HG02763 (cell line): ENCODE results near the gene TMEM145.
"Not testable (repeated sequence)": the region's sequence is repeated elsewhere in the genome, so short reads cannot be mapped to it uniquely, and the experiment has no call there.

Experiments used
- ATAC-seq: cut with Tn5 transposase; IDR thresholded peaks from one replicate; pipeline ENCODE4 v1.9.1; 2021; ENCODE audit warnings: mild to moderate bottlenecking, moderate library complexity; ENCODE audit not compliant: unreplicated experiment

The TMEM145 gene

DNA sequence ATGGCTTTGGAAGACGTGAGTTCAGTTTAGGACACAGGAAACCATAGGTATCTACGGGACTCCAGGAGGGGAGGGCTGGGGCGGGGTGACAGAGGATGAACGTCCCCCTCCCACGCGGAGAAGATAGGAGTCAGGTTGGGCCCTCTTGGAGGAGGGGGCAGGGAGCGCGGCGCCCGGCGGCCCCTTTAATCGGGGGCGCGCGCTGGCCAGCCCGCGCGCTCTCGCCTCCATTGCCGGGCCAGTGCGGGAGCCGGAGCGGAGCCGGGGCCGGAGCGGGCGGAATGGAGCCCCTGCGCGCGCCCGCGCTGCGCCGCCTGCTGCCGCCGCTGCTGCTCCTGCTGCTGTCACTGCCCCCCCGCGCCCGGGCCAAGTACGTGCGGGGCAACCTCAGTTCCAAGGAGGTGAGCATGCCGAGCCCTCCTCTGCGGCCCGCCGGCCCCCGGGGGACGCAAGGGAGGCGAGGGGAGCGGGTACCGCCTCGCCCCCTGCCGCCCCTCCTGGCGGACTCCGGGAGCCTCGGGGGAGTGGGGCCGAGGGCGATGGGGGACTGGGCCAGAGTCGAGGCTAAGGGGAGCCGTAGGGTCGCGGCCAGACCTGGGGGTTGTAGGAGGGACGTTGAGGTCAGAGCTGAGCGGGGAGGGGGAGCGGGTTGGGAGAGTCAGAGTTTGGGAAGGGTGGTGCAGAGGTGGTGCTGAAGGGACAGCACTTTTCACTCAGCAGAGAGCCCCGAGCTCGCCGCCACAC lies at the start of gene TMEM145:
TSS of gene TMEM145 (plus strand) at position 214 of the 744 bp plus-strand sequence. CDS start at position 282, 68 bp downstream.
- ATAC-seq, result no peak

DNA sequence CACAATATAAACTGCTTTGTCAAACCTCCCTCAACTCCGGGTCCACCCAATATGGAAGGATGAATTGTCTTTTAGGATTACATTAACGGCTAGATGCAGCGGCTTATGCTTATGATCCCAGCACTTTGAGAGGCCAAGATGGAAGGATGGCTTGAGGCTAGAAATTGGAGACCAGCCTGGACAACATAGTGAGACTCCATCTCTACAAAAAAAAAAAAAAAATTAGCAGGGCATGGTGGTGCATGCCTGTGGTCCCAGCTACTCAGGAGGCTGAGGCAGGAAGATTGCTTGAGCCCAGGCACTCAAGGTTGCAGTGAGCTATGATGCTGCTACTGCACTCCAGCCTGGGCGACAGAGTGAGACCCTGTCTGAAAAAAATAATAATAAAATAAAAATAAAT lies 47.0 kb upstream of the TMEM145 start:
- not testable (repeated sequence) for ATAC-seq

DNA sequence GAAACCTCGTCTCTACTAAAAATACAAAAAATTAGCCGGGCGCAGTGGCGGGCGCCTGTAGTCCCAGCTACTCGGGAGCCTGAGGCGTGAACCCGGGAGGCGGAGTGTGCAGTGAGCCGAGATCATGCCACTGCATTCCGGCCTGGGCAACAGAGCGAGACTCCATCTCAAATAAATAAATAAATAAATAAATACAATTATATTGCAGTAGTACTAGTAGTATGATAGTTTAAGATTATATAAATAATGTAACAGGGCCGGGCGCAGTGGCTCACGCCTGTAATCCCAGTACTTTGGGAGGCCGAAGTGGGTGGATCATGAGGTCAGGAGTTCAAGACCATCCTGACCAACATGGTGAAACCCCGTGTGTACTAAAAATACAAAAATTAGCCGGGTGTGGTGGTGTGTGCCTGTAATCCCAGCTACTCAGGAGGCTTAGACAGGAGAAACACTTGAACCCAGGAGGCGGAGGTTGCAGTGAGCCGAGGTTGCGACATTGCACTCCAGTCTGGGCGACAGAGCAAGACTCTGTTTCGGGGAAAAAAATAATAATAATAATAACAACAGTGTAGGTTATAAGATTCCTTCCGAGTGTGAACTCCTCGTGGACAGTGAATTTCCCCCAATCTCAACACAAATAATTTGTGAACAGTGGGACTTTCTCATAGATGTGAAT lies 46.0 kb upstream of the TMEM145 start:
- not testable (repeated sequence) for ATAC-seq

DNA sequence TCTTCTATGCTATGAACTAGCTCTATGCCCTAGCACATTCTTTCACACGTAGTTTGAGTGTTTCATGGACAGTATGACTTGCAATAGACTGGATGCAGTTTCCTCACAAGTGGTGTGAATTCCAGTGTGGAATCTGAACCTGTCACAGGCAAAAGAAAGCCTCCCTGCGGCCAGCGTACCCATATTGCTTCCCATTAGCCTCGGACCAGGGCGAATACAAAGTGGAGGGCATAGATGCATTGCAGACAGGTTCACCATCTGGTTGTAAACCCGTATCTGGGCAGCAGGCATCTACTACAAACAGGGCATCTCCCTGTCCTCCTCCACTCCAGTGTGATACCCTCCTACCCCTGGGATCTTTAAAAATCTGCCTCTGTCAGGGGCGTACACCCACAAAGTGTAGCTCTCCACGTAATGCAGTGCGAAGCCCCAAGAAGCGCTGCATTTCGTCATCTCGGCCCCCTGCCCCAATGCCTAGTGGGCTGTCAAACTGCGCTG lies 45.4 kb upstream of the TMEM145 start:
- no peak for ATAC-seq

DNA sequence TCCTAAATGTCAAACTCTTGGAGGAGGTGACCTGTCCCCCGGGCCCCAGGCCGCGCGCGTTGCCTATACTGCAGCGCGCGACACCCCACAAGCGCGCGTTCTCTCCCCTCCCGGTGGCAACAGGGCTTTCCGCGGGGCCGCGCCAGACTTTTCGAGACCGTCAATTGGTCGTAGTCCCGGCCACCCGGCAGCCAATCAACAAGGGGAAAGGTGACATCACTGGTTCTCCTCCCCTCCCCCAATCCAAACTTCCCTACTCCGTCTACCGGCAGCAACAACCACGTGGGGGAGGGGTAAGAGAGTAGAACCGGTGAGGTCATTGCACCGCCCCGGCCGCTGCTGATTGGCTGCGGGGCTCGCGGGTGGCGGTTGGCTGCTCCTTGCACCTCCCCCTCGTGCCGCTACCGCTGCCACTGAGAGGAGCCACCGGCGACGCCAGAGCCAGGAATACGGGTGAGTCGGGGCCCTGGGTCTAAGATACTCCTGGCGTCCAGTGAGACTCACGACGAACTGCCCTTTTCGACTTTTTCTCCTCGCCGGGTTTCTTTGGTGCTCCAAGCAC lies 44.9 kb upstream of the TMEM145 start:
- peak; percentile 53 for ATAC-seq

DNA sequence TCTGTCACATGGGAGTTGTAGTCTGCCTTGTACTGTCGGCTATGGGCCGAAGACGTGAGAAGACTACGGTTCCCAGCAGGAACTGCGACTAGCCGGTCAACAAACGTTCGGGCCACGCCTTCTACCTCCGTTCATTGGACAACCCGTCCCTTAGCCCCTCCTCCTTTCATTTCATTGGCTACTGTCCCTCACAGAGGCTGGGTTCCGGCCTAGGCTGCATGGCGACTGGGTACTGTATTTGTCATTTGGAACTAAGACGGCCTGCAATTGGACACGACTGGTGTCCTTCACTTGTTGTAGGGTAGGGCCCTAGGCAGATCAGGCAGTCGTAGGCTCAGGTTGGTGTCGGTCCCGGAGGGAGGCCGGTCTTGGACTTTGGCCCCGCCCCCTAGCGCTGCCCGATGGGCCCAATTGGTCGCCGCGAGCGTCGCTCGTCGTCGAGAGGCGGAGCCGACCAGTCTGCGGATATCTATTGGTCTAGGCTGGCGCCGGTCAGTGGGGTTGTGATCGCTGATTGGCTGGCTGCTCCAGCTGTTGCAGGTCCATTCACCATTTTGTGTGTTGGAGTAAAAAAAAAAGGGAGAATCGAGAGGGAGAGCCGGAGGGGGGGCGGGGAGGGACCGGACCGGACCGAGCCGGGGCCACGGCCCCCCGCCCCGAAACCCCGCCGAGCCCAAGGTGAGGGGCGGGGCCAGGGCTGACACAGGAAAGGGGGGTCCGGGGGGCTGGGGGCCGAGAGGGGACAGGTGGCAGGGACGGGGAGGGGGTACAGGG lies 44.2 kb upstream of the TMEM145 start, which contains the start of gene CIC:
TSS of gene CIC (plus strand) at position 549 of the 774 bp plus-strand sequence. CDS start 2,532 bp downstream, outside the sequence.
- peak; percentile 77 for ATAC-seq

DNA sequence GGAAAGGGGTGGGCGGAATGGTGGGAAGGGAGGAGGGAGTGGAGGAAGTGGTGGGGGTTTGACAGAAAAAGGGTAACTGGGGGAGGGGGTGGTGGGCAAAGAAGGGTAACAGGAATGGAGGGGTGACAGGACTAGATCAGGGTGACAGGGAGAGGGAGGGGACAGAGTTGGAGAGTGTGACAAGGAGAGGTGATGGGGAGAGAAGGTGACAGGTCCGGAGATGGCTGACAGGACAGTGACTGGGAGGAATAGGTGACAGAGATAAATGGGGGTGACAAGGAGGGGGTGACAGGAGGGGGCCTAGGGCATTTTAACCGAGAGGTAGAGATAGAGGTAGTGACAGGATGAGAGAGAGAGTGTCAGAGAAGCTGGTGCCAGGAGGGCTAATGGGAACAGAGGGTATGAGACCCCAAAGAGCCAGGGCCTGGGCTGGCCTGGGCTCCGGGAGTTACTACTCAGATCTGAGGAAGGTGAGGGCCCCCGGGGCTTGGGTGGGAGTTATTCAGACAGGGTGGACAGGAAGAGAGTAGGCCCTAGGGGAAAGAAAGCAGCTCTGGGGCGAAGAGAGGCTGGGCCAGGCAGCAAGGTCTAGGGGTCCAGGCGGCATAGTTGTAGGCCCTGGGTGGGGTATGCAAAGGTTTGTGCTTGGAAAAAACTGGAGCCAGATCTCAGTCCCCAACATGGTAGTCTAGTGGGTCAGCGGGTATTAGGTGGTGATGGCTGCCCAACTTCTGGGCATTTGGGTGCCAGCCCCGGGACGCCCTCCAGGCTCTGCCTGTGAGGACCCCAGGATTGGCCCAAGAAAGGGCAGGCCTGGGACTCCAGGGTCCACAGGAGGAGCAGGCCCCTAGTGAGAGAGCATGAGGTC lies 43.4 kb upstream of the TMEM145 start:
- no peak for ATAC-seq

DNA sequence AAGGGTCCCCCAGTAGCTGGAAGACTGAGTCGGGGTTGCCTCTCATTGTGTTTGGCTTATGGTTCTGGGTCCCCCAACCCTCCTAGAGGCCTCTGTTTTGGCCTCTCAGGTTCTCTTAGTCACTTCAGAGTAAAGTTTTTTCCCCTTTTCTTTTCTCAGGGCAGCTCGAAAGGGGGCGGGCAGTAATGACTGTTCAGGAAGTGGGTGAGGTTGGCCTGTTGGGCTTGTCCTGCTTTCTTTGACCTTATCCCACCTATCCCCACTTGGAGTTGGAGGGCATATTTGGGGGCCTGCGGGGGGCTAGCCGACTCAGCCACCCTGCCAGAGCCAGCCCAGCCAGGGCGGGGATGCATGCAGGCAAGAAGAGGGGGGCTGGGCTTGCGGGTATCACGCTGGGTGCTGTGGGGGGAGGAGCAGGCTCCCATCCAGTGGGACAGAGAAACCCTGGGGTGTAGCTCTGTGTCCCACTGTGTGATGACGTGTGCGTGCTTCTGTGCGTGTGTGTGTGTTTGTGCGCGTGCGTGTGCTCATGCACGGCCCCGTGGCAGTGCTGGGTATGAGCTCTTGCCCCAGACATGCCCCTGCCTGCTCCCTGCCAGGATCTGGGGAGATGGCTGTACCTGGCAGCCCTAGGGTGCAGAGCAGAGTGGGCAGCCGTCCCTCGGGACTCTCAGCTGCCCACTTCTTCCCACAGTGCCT lies 42.6 kb upstream of the TMEM145 start:
- no peak for ATAC-seq

DNA sequence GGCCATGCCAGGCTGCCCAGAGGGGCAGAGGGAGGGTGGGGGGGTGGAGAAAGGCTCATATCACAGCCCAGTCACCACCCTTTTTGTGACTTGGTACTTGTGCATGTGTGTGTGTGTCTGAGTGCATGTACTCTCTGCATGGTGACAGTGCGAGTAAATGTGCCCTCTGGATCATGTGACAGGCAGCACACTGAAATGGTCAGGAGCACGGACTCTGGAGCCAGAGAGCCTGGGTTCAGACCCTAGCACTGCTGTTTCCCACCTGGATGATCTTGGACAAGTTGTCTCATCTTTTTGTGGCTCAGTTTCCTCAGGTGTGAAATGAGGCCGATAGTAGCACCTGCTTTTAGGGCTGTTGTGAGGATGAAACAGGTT lies 42.1 kb upstream of the TMEM145 start:
- ATAC-seq, result no peak

DNA sequence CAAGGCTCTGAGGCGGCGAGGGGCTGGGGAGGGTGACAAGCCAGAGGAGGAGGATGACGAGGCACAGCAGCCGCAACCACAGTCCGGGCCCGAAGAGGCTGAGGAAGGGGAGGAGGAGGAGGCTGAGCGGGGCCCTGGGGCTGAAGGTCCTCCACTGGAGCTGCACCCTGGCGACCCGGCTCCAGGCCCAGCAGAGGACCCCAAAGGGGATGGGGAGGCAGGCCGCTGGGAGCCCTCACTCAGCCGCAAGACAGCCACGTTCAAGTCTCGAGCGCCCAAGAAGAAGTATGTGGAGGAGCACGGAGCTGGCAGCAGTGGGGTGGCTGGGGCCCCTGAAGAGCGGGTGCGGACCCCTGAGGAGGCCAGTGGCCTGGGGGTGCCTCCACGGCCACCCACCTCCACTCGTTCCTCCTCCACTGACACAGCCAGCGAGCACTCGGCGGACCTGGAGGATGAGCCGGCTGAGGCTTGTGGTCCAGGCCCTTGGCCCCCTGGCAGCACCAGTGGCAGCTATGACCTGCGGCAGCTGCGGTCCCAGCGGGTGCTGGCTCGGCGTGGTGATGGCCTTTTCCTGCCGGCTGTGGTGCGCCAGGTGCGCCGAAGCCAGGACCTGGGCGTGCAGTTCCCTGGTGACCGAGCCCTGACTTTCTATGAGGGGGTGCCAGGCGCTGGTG lies 41.1 kb upstream of the TMEM145 start:
- no peak for ATAC-seq

DNA sequence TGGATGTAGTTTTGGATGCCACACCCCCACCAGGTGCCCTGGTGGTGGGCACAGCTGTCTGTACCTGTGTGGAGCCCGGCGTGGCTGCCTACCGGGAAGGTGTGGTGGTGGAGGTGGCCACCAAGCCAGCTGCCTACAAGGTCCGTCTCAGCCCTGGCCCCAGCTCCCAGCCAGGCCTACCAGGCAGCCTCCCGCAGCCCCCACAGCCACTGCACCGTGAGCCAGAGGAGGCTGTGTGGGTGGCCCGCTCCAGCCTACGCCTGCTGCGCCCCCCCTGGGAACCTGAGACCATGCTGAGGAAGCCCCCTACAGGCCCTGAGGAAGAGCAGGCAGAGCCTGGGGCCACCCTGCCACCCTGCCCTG lies 40.6 kb upstream of the TMEM145 start:
- no peak for ATAC-seq

DNA sequence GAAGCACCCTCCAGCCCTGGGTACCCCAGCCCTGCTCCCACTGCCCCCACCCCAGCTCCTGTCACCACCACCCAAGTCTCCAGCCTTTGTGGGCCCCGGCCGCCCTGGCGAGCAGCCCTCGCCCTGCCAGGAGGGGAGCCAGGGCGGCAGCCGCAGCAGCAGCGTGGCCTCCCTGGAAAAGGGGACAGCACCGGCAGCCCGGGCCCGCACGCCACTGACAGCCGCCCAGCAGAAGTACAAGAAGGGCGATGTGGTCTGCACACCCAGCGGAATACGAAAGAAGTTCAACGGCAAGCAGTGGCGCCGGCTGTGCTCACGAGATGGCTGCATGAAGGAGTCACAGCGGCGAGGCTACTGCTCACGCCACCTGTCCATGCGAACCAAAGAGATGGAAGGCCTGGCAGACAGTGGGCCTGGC lies 40.1 kb upstream of the TMEM145 start:
- ATAC-seq, result no peak

DNA sequence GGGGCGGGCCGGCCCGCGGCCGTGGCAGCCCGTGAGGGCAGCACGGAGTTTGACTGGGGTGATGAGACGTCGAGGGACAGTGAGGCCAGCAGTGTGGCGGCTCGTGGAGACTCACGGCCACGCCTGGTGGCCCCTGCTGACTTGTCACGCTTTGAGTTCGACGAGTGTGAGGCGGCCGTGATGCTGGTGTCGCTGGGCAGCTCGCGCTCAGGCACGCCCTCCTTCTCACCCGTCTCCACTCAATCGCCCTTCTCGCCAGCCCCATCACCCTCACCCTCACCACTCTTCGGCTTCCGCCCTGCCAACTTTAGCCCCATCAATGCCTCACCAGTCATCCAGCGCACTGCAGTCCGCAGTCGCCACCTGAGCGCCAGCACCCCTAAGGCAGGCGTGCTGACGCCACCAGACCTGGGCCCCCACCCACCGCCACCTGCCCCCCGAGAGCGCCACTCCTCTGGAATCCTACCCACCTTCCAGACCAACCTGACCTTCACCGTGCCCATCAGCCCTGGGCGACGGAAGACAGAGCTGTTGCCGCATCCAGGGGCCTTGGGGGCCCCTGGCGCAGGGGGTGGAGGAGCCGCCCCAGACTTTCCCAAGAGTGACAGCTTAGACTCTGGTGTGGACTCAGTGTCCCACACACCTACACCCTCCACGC lies 39.6 kb upstream of the TMEM145 start:
- ATAC-seq, result no peak

DNA sequence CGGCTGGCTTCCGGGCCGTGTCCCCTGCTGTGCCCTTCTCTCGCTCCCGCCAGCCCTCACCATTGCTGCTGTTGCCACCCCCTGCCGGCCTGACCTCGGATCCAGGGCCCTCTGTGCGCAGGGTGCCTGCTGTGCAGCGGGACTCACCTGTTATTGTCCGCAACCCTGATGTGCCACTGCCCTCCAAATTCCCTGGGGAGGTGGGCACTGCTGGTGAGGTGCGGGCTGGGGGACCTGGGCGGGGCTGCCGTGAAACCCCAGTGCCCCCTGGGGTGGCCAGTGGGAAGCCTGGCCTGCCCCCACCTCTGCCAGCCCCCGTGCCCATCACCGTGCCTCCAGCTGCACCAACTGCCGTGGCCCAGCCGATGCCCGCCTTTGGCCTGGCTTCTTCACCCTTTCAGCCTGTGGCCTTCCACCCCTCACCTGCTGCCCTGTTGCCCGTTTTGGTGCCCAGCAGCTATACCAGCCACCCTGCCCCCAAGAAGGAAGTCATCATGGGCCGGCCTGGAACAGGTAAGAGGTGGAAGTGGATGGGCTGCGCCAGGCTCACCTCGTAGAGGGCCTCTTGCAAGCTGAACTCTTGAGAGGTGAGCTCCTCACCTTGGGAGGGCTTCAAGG lies 38.9 kb upstream of the TMEM145 start:
- ATAC-seq, result no peak

DNA sequence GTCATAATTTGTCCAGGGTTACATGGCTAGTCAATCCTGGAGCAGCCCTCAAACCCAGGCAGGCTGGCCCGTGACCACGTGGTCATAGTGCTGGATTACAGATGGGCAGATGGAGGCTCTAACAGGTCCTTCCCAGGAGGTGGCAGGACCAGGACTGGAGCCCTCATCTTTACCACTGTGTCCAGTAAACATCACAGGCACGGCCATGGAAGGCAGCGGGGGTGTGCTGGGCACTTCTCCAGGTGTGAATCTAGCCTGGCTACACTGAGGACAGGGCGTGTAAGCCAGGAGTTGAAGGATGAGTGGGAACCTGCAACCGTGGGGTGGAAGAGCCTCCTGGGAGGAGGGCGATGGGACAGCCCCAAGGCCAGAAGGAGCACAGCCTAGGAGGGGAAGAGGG lies 38.0 kb upstream of the TMEM145 start:
- no peak for ATAC-seq

DNA sequence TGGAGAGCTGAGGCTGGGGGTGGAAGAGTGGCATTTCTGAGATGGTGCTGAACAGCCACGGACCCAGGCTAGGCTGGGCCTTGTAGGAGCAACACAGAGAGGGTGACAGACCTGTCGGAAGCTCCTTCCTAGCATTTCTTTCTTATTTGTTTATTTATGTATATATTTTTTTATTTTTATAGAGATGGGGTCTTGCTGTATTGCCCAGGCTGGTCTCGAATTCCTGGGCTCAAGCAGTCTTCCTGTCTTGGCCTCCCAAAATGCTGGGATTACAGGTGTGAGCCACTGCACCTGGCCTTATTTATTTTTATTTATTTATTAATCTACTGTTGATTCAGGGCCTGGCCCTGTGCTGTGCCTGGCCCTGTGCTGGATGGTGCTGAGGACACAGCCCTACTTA lies 37.6 kb upstream of the TMEM145 start:
- ATAC-seq, result no peak

DNA sequence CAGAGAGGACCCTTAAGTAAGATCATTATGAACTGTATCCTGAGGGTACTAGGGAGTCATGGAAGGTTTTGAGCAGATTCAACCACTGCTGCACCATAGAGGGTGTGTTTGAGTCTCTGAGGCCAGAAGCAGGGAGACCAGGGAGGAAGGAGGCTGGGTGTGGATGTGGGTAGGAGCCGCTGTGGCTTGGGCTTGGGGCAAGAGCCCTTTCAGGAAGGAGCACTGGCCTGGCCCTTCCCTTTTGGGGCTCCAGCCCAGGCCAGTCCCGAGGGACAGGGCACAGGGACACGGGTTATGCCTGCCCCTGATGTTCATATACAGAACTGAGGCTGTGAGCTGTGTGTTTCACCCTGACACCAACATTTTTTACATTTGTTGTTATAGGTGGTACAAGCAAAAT lies 36.8 kb upstream of the TMEM145 start:
- ATAC-seq, result no peak

DNA sequence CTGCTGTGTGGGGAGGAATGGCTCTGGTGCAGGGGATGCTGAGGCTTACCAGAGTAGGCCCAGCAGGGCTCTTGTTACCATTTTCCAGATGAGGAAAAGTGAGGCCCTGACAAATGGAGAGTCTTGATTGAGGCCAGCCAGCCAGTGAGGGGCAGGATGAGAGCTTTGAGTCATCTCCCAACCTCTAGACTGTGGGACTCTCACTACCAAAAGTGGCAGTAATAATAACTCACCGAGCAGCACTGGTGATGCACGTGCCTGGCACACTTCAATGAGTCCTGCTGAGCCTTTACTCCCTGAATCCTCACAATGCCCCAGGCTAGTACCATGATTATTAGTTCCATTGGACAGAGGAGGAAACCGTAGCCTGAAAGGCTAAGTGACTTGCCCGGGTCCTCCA lies 36.3 kb upstream of the TMEM145 start:
- ATAC-seq, result no peak
